Gastrocnemius medialis (tissue), 4 donors: ENCODE results near the gene SHB.

Source experiments
- CTCF ChIP-seq, 5 experiments: fragments of 450-650 bp in 3 of 5; fragments of 200-600 bp in 2 of 5; sonication (generic) in 2 of 5; IDR thresholded peaks in 4 of 5; conservative IDR thresholded peaks in 1 of 5; 1 replicate in 4 of 5; 2 replicates in 1 of 5; pipeline ENCODE4 v1.5.1; 2016 to 2019; ENCODE audit warnings: antibody characterized with exemption in 5 of 5, mild to moderate bottlenecking in 3 of 5, moderate library complexity in 3 of 5
- POLR2A ChIP-seq, 2 donors: fragments of 450-650 bp; IDR thresholded peaks; one replicate each; pipeline ENCODE4 v1.6.1; 2017; ENCODE audit warnings: antibody characterized with exemption in 2 of 2, mild to moderate bottlenecking in 2 of 2, moderate library complexity in 2 of 2

- TF ChIP-seq CTCF (IDR thresholded peaks at IDR 0.05 in 4 of 5, conservative IDR thresholded peaks at IDR 0.05 in 1 of 5) = no peak
- no peak for TF ChIP-seq POLR2A (IDR thresholded peaks at IDR 0.05)
Observed at GRCh38 chr9:37936376-37936775, 132.7 kb downstream of the SHB start.
